T-cell (primary cell): ENCODE data around the gene USP20. TPM values are rescaled to one million over a fixed set of nuclear protein-coding genes. Genes with fewer than 3 reads are reported as not detected.

Source experiments
- ATAC-seq, 4 experiments: fragments of 200-7000 bp in 3 of 4; fragments of 150-1000 bp in 1 of 4; cut with Tn5 transposase; replicated peaks in 1 of 4; 1 replicate in 3 of 4; 2 replicates in 1 of 4; pipeline ENCODE4 v1.10.0; 2021; ENCODE audit warnings: moderate library complexity in 3 of 4, mild to moderate bottlenecking in 2 of 4, moderate number of reproducible peaks in 1 of 4
- CTCF ChIA-PET, 2 donors: fragments of 300-600 bp; sonication (Branson Sonifier 250); formaldehyde crosslinking; loops; one replicate each; lab custom pipeline; 2022; ENCODE audit warnings: antibody characterized with exemption in 2 of 2; lab: Charles Lee
- POLR2A ChIA-PET, 2 donors: fragments of 300-600 bp; sonication (Branson Sonifier 250); formaldehyde crosslinking; loops; one replicate each; lab custom pipeline; 2022; ENCODE audit warnings: antibody characterized with exemption in 2 of 2; lab: Charles Lee
- DNase-seq, 35 experiments: peaks; one replicate each; pipeline versions ENCODE4 v3.0.0 to v3.0.0-alpha.2; 2013 to 2023
- H3K27ac ChIP-seq: one replicate; pipeline ENCODE4 v1.5.1; 2013; ENCODE audit warnings: low read length
- H3K27me3 ChIP-seq, 2 experiments: replicated peaks in 1 of 2; 1 replicate in 1 of 2; 2 replicates in 1 of 2; pipeline versions ENCODE4 v1.6.1 to v1.7.0; 2013; ENCODE audit warnings: low read length in 1 of 2, mixed read lengths in 1 of 2; ENCODE audit not compliant: control insufficient read depth in 2 of 2, insufficient read depth in 2 of 2; ENCODE audit errors: extremely low read depth in 1 of 2
- H3K36me3 ChIP-seq, 2 donors: 1 replicate in 1 of 2; 2 replicates in 1 of 2; pipeline versions ENCODE4 v1.6.1 to v1.7.0; 2013; ENCODE audit warnings: low read length in 1 of 2; ENCODE audit not compliant: control insufficient read depth in 2 of 2, insufficient read depth in 1 of 2; ENCODE audit errors: extremely low read depth in 1 of 2
- H3K4me1 ChIP-seq, 2 experiments: 1 replicate in 1 of 2; 2 replicates in 1 of 2; pipeline versions ENCODE4 v1.6.1 to v1.7.0; 2013; ENCODE audit warnings: low read length in 2 of 2, mixed read lengths in 1 of 2; ENCODE audit not compliant: insufficient read depth in 2 of 2, control insufficient read depth in 1 of 2; ENCODE audit errors: extremely low read depth in 1 of 2
- H3K4me3 ChIP-seq, 2 donors: 1 replicate in 1 of 2; 2 replicates in 1 of 2; pipeline versions ENCODE4 v1.5.1 to v1.7.0; 2013; ENCODE audit warnings: mild to moderate bottlenecking in 2 of 2, low read length in 1 of 2, moderate library complexity in 1 of 2; ENCODE audit not compliant: control insufficient read depth in 1 of 2; ENCODE audit errors: extremely low read depth in 1 of 2
- H3K9me3 ChIP-seq: 2 replicates; pipeline ENCODE4 v1.7.0; 2013
- H3K27ac Mint-ChIP-seq, 2 donors: one replicate each; pipeline ENCODE4 v1.8.0; 2020 to 2021; ENCODE audit warnings: mild to moderate bottlenecking in 2 of 2, mixed read lengths in 2 of 2
- H3K27me3 Mint-ChIP-seq, 2 donors: one replicate each; pipeline ENCODE4 v1.8.0; 2021 to 2022; ENCODE audit warnings: mixed read lengths in 2 of 2
- H3K36me3 Mint-ChIP-seq: one replicate; pipeline ENCODE4 v1.8.0; 2021; ENCODE audit warnings: mixed read lengths
- H3K4me1 Mint-ChIP-seq, 3 donors: one replicate each; pipeline ENCODE4 v1.8.0; 2020 to 2022; ENCODE audit warnings: mixed read lengths in 3 of 3, mild to moderate bottlenecking in 1 of 3
- H3K4me3 Mint-ChIP-seq, 3 donors: one replicate each; pipeline ENCODE4 v1.8.0; 2020 to 2022; ENCODE audit warnings: mild to moderate bottlenecking in 3 of 3, mixed read lengths in 3 of 3, moderate library complexity in 3 of 3
- H3K9me3 Mint-ChIP-seq, 3 donors: one replicate each; pipeline ENCODE4 v1.8.0; 2020 to 2022; ENCODE audit warnings: mixed read lengths in 3 of 3
- WGBS: methylation state at CpG from one replicate; pipeline ENCODE4 v1.1.5; 2013; ENCODE audit warnings: missing lambda C conversion rate; ENCODE audit not compliant: insufficient coverage; 5-methylcytosine and 5-hydroxymethylcytosine counted together
- total RNA-seq, 35 experiments: library from RNA in 6 of 35; stranded (reverse) in 6 of 35; fragments of 120-200 nt in 1 of 35; gene quantifications; one replicate each; pipeline versions ENCODE4 v1.2.1 to v1.2.4 and lab custom pipeline; 2013 to 2026

The USP20 gene
- total RNA-seq, 5 donors from 2014 or later (not counting 1 experiment from before 2014, with no cell fraction given): 105 to 140 (median 125) TPM

- POLR2A ChIA-PET: interaction anchor here (0.5 to 0.6 kb wide), 2 partner anchors 14 to 130 kb away, joined by 3 to 4 read pairs; no protein-coding TSS in a partner anchor
- peak overlapping the region; percentile 62 for H3K27ac ChIP-seq
Measured at GRCh38 chr9:129863059-129863690, 27.9 kb downstream of the USP20 start.

GRCh38 chr9:129864991-129865647 lies 29.9 kb downstream of the USP20 start:
- Mint-ChIP-seq H3K4me3 (peak overlapping the region in 1 of 3 donors; percentile 64), H3K27ac (peak overlapping the region; percentile 88 to 92), H3K4me1 (peaks cover 73 to 86% (median 85%) of the 10 kb centered on the region in 3 donors), H3K36me3 (peaks cover 32% of the 10 kb centered on the region), H3K27me3 (no peaks in the 10 kb centered on the region), H3K9me3 (no peaks in the 10 kb centered on the region)
- Histone ChIP-seq H3K27me3 (no peaks in the 10 kb centered on the region), H3K9me3 (no peaks in the 10 kb centered on the region), H3K4me1 (peaks cover 51 to 96% of the 10 kb centered on the region in 2 experiments), H3K36me3 (peaks cover 4 to 30% of the 10 kb centered on the region in 2 donors), H3K27ac (peak overlapping the region; percentile 59), H3K4me3 (no peak overlapping the region)
- DNase-seq (no peak), ATAC-seq (no peak)
- CTCF ChIA-PET: interaction anchor here in 1 of 2 donors (0.6 kb wide), 1 partner anchor 22 kb away, joined by 4 read pairs; no protein-coding TSS in a partner anchor
- POLR2A ChIA-PET: interaction anchor here (0.5 to 1.0 kb wide), 3 partner anchors 10 to 174 kb away, joined by 3 to 4 read pairs (median 4); no protein-coding TSS in a partner anchor
- WGBS: 41% methylated on average over 8 of the region's 11 CpGs

More at GRCh38 chr9:129863059-129863690, 27.9 kb downstream of the USP20 start:
- Mint-ChIP-seq H3K27me3 (no peaks in the 10 kb centered on the region), H3K36me3 (peaks cover 38% of the 10 kb centered on the region), H3K27ac (peak overlapping the region; percentile 92 to 93), H3K9me3 (no peaks in the 10 kb centered on the region), H3K4me3 (peak overlapping the region; percentile 31 to 66 (median 49)), H3K4me1 (peaks cover 55 to 71% (median 70%) of the 10 kb centered on the region in 3 donors)
- CTCF ChIA-PET: interaction anchor here in 1 of 2 donors (0.5 to 0.9 kb wide), 3 partner anchors 21 to 723 kb away, joined by 3 to 6 read pairs (median 3); no protein-coding TSS in a partner anchor
- WGBS: 15% methylated on average over 8 of the region's 14 CpGs
- Histone ChIP-seq H3K36me3 (peaks cover 8 to 41% of the 10 kb centered on the region in 2 donors), H3K9me3 (no peaks in the 10 kb centered on the region), H3K4me3 (no peak overlapping the region), H3K4me1 (peaks cover 33 to 81% of the 10 kb centered on the region in 2 experiments), H3K27me3 (no peaks in the 10 kb centered on the region)
- ATAC-seq (peak; percentile 50 to 84 (median 78)), DNase-seq (peak; percentile 40 to 77 (median 65))

GRCh38 chr9:129865668-129866320 lies 30.5 kb downstream of the USP20 start:
- Histone ChIP-seq H3K9me3 (no peaks in the 10 kb centered on the region), H3K36me3 (peaks cover 4 to 25% of the 10 kb centered on the region in 2 donors), H3K27me3 (no peaks in the 10 kb centered on the region), H3K4me1 (peaks cover 55 to 96% of the 10 kb centered on the region in 2 experiments), H3K4me3 (no peak overlapping the region), H3K27ac (peak overlapping the region; percentile 97)
- no peak for DNase-seq
- Mint-ChIP-seq H3K4me3 (peak overlapping the region in 1 of 3 donors; percentile 75), H3K9me3 (no peaks in the 10 kb centered on the region), H3K4me1 (peaks cover 79 to 89% (median 89%) of the 10 kb centered on the region in 3 donors), H3K27me3 (no peaks in the 10 kb centered on the region), H3K36me3 (peaks cover 32% of the 10 kb centered on the region), H3K27ac (peak overlapping the region; percentile 88 to 92)
- ATAC-seq: no peak
- WGBS: 85% methylated on average over 8 of the region's 14 CpGs
- CTCF ChIA-PET: interaction anchor here in 1 of 2 donors (0.6 kb wide), 1 partner anchor 22 kb away, joined by 4 read pairs; no protein-coding TSS in a partner anchor
- POLR2A ChIA-PET: no interaction called here

- Mint-ChIP-seq H3K27ac (peak overlapping the region; percentile 87 to 88), H3K27me3 (no peaks in the 10 kb centered on the region), H3K9me3 (no peaks in the 10 kb centered on the region), H3K36me3 (peaks cover 34% of the 10 kb centered on the region), H3K4me3 (peak overlapping the region; percentile 15 to 75 (median 50)), H3K4me1 (peaks cover 84 to 89% (median 88%) of the 10 kb centered on the region in 3 donors)
- DNase-seq (peak in 32 of 35 experiments; percentile 29 to 82 (median 53)), ATAC-seq (peak; percentile 32 to 62 (median 36))
- peaks cover 4 to 19% of the 10 kb centered on the region in 2 donors for H3K36me3 ChIP-seq
- H3K27ac ChIP-seq: peak overlapping the region; percentile 97
- no peak overlapping the region for H3K4me3 ChIP-seq
- POLR2A ChIA-PET: interaction anchor here in 1 of 2 donors (0.6 kb wide), 1 partner anchor 259 kb away, joined by 9 read pairs; no protein-coding TSS in a partner anchor
- H3K9me3 ChIP-seq: no peaks in the 10 kb centered on the region
- WGBS: 35% methylated on average over 16 of the region's 17 CpGs
- H3K4me1 ChIP-seq: peaks cover 54 to 93% of the 10 kb centered on the region in 2 experiments
- no peaks in the 10 kb centered on the region for H3K27me3 ChIP-seq
- CTCF ChIA-PET: no interaction called here
Measured at GRCh38 chr9:129866394-129867135, 31.3 kb downstream of the USP20 start.

- Mint-ChIP-seq H3K4me3 (peak overlapping the region; percentile 6 to 75 (median 9)), H3K9me3 (no peaks in the 10 kb centered on the region), H3K27me3 (no peaks in the 10 kb centered on the region), H3K36me3 (peaks cover 29% of the 10 kb centered on the region), H3K27ac (peak overlapping the region; percentile 87 to 88), H3K4me1 (peaks cover 86 to 88% (median 86%) of the 10 kb centered on the region in 3 donors)
- DNase-seq (peak in 8 of 35 experiments; percentile 15 to 46 (median 23)), ATAC-seq (no peak)
- H3K4me3 ChIP-seq: no peak overlapping the region
- no peaks in the 10 kb centered on the region for H3K9me3 ChIP-seq
- 71% methylated on average over 8 of the region's 17 CpGs for WGBS
- CTCF ChIA-PET: interaction anchor here (0.5 to 1.3 kb wide), 2 partner anchors 22 to 30 kb away, joined by 3 to 4 read pairs; no protein-coding TSS in a partner anchor
- no peaks in the 10 kb centered on the region for H3K27me3 ChIP-seq
- H3K36me3 ChIP-seq: peaks cover 4 to 14% of the 10 kb centered on the region in 2 donors
- H3K4me1 ChIP-seq: peaks cover 48 to 88% of the 10 kb centered on the region in 2 experiments
- POLR2A ChIA-PET: interaction anchor here (0.5 to 0.6 kb wide), 2 partner anchors 19 to 258 kb away, joined by 7 to 9 read pairs; no protein-coding TSS in a partner anchor
- H3K27ac ChIP-seq: peak overlapping the region; percentile 97
Measured at GRCh38 chr9:129867136-129868022, 32.1 kb downstream of the USP20 start.
